HG03159 (cell line): ENCODE results near the gene PERM1.
A peak's percentile ranks its signal among the peaks of the same experiment; 100 is the strongest.
"Not testable (repeated sequence)": the region's sequence is repeated elsewhere in the genome, so short reads cannot be mapped to it uniquely, and the experiment has no call there.

ENCODE experiments used
- ATAC-seq: cut with Tn5 transposase; IDR thresholded peaks from one replicate; pipeline ENCODE4 v1.9.1; 2021; ENCODE audit warnings: mild to moderate bottlenecking, moderate library complexity; ENCODE audit not compliant: unreplicated experiment

The PERM1 gene

GRCh38 chr1:1017397-1018320 is 35.8 kb upstream of the PERM1 start:
- ATAC-seq = not testable (repeated sequence)

- no peak for ATAC-seq
Observed at GRCh38 chr1:1014799-1015681, 33.1 kb upstream of the PERM1 start.

DNA sequence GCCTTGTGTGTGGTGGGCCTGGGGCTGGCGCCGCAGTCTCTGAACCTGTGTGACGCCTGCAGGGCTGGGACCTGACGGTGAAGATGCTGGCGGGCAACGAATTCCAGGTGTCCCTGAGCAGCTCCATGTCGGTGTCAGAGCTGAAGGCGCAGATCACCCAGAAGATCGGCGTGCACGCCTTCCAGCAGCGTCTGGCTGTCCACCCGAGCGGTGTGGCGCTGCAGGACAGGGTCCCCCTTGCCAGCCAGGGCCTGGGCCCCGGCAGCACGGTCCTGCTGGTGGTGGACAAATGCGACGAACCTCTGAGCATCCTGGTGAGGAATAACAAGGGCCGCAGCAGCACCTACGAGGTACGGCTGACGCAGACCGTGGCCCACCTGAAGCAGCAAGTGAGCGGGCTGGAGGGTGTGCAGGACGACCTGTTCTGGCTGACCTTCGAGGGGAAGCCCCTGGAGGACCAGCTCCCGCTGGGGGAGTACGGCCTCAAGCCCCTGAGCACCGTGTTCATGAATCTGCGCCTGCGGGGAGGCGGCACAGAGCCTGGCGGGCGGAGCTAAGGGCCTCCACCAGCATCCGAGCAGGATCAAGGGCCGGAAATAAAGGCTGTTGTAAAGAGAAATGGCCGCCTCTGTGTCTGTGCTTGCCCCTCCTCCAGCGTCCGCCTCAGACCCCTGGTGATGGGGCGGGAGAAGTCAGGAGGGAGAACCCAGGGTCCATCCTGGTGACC is 32.2 kb upstream of the PERM1 start:
- ATAC-seq = no peak

- peak; percentile 76 for ATAC-seq
Observed at GRCh38 chr1:1013105-1013921, 31.4 kb upstream of the PERM1 start, which contains the start of gene ISG15. ISG15 (plus strand) TSS chr1:1013497; CDS start chr1:1013574, 77 bp downstream.

DNA sequence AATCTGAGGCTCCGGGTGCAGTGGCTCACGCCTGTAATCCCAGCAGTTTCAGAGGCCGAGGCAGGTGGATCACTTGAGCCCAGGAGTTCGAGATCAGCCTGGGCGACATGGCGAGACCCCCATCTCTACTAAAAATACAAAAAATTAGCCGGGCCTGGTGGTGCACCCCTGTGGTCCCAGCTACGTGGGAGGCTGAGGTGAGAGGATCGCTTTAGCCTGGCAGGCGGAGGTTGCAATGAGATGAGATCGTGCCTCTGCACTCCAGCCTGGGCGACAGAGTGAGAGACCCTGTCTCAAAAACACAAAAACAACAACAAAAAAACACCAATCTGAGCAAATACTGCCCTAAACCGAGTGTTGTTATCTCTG is 30.8 kb upstream of the PERM1 start:
- not testable (repeated sequence) for ATAC-seq

- ATAC-seq = no peak
Observed at GRCh38 chr1:1011396-1011949, 29.6 kb upstream of the PERM1 start.

- ATAC-seq = not testable (repeated sequence)
Observed at GRCh38 chr1:1010131-1010530, 28.2 kb upstream of the PERM1 start.

GRCh38 chr1:1006305-1007159 is 24.6 kb upstream of the PERM1 start:
- no peak for ATAC-seq

GRCh38 chr1:1005774-1006304 is 23.9 kb upstream of the PERM1 start:
- ATAC-seq = no peak

DNA sequence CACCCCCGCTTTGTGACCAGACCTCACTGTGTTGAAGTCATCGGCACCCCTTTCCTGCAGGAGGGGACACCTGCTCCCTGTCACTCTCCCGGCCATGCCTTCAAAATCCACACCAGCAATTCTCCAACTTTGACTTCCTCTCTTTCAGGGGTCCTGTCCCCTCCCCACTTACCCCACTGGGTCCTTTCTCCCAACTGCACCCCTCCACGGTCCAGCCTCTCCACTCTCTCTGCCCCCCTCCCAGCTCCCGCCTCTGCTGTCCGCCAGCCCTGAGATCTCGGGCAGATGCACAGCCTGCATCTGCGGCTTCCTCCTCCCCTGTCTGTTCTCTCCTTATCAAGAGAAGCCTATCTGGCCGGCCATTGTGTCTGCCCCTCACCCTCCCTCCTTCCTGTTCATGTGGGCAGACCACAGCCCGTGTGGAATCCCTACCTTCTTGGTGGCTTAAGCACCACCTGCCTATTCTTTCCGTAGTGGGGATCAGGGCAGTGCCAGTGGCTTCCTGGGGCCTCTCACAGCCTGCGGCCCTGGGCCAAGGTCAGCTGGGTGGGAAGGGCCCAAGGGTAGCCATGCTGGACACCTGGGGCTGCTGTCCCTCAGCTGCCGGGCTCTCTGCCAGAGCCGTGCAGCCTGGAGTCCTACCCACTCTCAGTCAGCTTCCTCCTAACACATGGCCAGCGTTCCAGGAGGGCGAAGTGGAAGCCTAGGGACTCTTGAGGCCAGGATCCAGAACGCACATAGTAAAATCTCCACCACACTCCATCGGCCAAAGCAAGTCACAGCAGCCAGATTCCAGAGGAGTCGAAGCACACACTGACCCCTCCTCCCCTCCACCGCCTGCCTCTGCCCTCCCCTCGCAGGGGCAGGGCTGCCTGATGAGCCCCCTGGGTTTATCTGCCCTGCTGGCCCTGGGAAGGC is 23.1 kb upstream of the PERM1 start:
- no peak for ATAC-seq

DNA sequence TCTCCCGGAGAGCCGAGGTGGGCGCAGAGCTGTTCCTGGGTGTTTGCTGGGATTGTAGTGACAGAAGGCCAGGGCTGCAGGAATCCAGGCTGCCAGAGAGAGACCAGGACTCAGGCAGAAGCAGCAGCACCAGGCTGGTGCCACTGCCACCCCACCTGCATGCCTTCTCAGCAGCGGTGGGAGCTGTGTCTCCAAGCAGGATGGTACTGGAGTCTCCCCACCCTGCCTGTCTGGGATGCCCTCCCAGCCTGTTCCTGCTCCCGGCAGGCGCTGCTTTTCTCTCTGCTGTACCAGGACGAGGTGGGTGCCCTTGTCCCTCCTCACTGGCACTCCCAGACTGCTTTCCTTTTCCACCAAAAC is 22.5 kb upstream of the PERM1 start:
- no peak for ATAC-seq

- ATAC-seq = no peak
Observed at GRCh38 chr1:1003618-1004419, 21.9 kb upstream of the PERM1 start.

GRCh38 chr1:1001057-1001783 is 19.3 kb upstream of the PERM1 start:
- ATAC-seq = no peak

DNA sequence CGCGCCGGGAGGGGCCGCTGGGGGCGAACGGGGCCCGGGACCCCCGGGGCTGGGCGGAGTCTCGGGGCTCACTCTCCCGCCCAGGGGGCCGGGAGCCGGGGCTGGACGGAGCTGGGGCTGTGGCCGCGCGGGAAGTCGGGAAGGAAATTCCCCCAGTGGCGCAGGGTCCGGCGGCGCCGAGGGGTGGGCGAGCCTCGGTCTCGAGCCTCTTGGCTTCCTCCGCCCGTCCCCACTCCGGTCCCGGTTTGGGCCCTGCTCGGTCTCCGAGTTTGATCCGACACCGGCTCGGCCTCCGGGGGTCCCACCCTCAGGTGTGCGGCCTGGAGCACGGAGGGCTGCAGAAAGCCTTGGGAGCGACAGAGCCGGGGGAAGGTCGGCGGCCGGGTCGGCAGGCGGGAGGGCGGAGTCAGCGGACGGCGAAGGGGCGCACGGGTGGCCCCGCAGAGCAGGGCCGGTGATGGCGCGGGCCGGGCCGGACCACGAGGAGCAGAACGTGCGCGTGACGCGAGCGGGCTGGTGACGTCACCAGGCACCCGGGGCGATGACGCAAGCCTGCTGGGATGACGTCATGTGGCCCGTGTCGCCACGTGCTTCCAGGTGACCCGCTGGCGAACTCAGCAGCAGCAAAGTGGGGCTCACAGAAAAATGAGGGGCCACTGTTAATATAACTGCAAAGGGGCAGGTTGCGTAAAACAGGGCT is 18.6 kb upstream of the PERM1 start:
- ATAC-seq = no peak

- ATAC-seq = no peak
Observed at GRCh38 chr1:999725-1000356, 17.9 kb upstream of the PERM1 start, which contains the start of gene HES4. HES4 (minus strand) TSS chr1:1000097; CDS start chr1:999973, 124 bp downstream.
